DOHH2 (cell line): Measurements from ENCODE around the gene MAP3K20.

Experiments used
- CTCF ChIP-seq: fragments of 200-600 bp; sonication (generic); IDR thresholded peaks from one replicate; pipeline ENCODE4 v1.5.1; 2014; ENCODE audit warnings: antibody characterized with exemption, mild to moderate bottlenecking, low read depth, low read length; ENCODE audit not compliant: poor library complexity, severe bottlenecking
- EZH2phosphoT487 ChIP-seq: fragments of 200-600 bp; sonication (generic); IDR thresholded peaks from 2 replicates; pipeline ENCODE4 v1.6.1; 2017; ENCODE audit warnings: borderline replicate concordance, mild to moderate bottlenecking, antibody characterized with exemption, low read length, moderate library complexity, mixed read lengths

GRCh38 chr2:173040729-173041128 lies 34.9 kb upstream of the MAP3K20 start:
- no peak for TF ChIP-seq CTCF
- no peak for TF ChIP-seq EZH2phosphoT487
